NCI-H2227 (cell line): ENCODE data around the gene LINC00632.
A peak's percentile ranks its signal among the peaks of the same experiment; 100 is the strongest.
"Not testable (repeated sequence)": the region's sequence is repeated elsewhere in the genome, so short reads cannot be mapped to it uniquely, and the experiment has no call there.

ENCODE experiments used
- DNase-seq: peaks from one replicate; lab custom pipeline; 2025; ENCODE audit not compliant: unreplicated experiment; lab: John Stamatoyannopoulos, UW

LINC00632 gene

GRCh38 chrX:140709421-140709846, at the start of gene LINC00632:
LINC00632 (plus strand) TSS chrX:140709759.
- no peak for DNase-seq

- no peak for DNase-seq
Measured at GRCh38 chrX:140661643-140662042, 47.9 kb upstream of the LINC00632 start.

- DNase-seq = peak; percentile 5
Measured at GRCh38 chrX:140664939-140665338, 44.6 kb upstream of the LINC00632 start.

- DNase-seq = no peak
Measured at GRCh38 chrX:140672840-140673731, 36.5 kb upstream of the LINC00632 start.

- DNase-seq = no peak
Measured at GRCh38 chrX:140687706-140688105, 21.9 kb upstream of the LINC00632 start.

GRCh38 chrX:140691596-140691995, 18.0 kb upstream of the LINC00632 start:
- DNase-seq = not testable (repeated sequence)

- DNase-seq = no peak
Measured at GRCh38 chrX:140697618-140698017, 11.9 kb upstream of the LINC00632 start.

GRCh38 chrX:140701480-140701879, 8.1 kb upstream of the LINC00632 start:
- DNase-seq = peak; percentile 9

GRCh38 chrX:140710710-140711109, 1.2 kb downstream of the LINC00632 start:
- no peak for DNase-seq

GRCh38 chrX:140711894-140712293, 2.3 kb downstream of the LINC00632 start:
- DNase-seq = no peak

- DNase-seq = no peak
Measured at GRCh38 chrX:140712413-140713173, 3.0 kb downstream of the LINC00632 start.

- no peak for DNase-seq
Measured at GRCh38 chrX:140713174-140713539, 3.6 kb downstream of the LINC00632 start.

GRCh38 chrX:140715787-140716186, 6.2 kb downstream of the LINC00632 start:
- no peak for DNase-seq

- DNase-seq = no peak
Measured at GRCh38 chrX:140723121-140723715, 13.7 kb downstream of the LINC00632 start.

GRCh38 chrX:140724309-140724708, 14.8 kb downstream of the LINC00632 start:
- no peak for DNase-seq

GRCh38 chrX:140724736-140725135, 15.2 kb downstream of the LINC00632 start:
- DNase-seq = no peak

GRCh38 chrX:140725500-140725899, 15.9 kb downstream of the LINC00632 start:
- DNase-seq = no peak

- DNase-seq = peak; percentile 41
Measured at GRCh38 chrX:140733766-140734342, 24.3 kb downstream of the LINC00632 start.

- no peak for DNase-seq
Measured at GRCh38 chrX:140744085-140744484, 34.5 kb downstream of the LINC00632 start.

- DNase-seq = no peak
Measured at GRCh38 chrX:140756941-140757340, 47.4 kb downstream of the LINC00632 start.

- DNase-seq = peak; percentile 42
Measured at GRCh38 chrX:140762061-140762460, 52.5 kb downstream of the LINC00632 start.
